Neural crest cell (in vitro differentiated cells): ENCODE data around the gene DBX1. TPM values are rescaled to one million over a fixed set of nuclear protein-coding genes. Genes with fewer than 3 reads are reported as not detected.

Source experiments
- DNase-seq: peaks from one replicate; pipeline ENCODE4 v3.0.0; 2021; ENCODE audit warnings: low read depth, mixed read lengths, low spot score
- H3K27ac Mint-ChIP-seq: one replicate; pipeline ENCODE4 v1.8.0; 2021; ENCODE audit warnings: mild to moderate bottlenecking, mixed read lengths; ENCODE audit not compliant: unreplicated experiment
- H3K27me3 Mint-ChIP-seq: 2 replicates; pipeline ENCODE4 v1.8.0; 2021; ENCODE audit warnings: low read depth, mild to moderate bottlenecking, mixed read lengths
- H3K36me3 Mint-ChIP-seq: 2 replicates; pipeline ENCODE4 v1.8.0; 2021; ENCODE audit warnings: low read depth, mild to moderate bottlenecking, mixed read lengths
- H3K4me1 Mint-ChIP-seq: 2 replicates; pipeline ENCODE4 v1.8.0; 2021; ENCODE audit warnings: mixed read lengths
- H3K4me3 Mint-ChIP-seq: one replicate; pipeline ENCODE4 v1.8.0; 2021; ENCODE audit warnings: mild to moderate bottlenecking, mixed read lengths
- H3K9me3 Mint-ChIP-seq: 2 replicates; pipeline ENCODE4 v1.8.0; 2021; ENCODE audit warnings: mixed read lengths
- long read RNA-seq: library from polyadenylated mRNA; unstranded; transcript quantifications from one replicate; pipeline ENCODE4 v2.0.0, GENCODE V29; 2020
- total RNA-seq: library from RNA; stranded (reverse); gene quantifications from 2 replicates; pipeline ENCODE4 v1.2.1, GENCODE V29; 2021
- TF ChIP-seq, protein P1 (sequence below): fragments of 200-600 bp; sonication (generic); conservative IDR thresholded peaks from 2 replicates; pipeline ENCODE4 v1.5.0; 2021; ENCODE audit warnings: antibody characterized with exemption, mild to moderate bottlenecking

Gene DBX1, protein sequence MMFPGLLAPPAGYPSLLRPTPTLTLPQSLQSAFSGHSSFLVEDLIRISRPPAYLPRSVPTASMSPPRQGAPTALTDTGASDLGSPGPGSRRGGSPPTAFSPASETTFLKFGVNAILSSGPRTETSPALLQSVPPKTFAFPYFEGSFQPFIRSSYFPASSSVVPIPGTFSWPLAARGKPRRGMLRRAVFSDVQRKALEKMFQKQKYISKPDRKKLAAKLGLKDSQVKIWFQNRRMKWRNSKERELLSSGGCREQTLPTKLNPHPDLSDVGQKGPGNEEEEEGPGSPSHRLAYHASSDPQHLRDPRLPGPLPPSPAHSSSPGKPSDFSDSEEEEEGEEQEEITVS
- 26.3 and 29.6 TPM in 2 replicates for total RNA-seq
- long read RNA-seq: 0 reads

DNA sequence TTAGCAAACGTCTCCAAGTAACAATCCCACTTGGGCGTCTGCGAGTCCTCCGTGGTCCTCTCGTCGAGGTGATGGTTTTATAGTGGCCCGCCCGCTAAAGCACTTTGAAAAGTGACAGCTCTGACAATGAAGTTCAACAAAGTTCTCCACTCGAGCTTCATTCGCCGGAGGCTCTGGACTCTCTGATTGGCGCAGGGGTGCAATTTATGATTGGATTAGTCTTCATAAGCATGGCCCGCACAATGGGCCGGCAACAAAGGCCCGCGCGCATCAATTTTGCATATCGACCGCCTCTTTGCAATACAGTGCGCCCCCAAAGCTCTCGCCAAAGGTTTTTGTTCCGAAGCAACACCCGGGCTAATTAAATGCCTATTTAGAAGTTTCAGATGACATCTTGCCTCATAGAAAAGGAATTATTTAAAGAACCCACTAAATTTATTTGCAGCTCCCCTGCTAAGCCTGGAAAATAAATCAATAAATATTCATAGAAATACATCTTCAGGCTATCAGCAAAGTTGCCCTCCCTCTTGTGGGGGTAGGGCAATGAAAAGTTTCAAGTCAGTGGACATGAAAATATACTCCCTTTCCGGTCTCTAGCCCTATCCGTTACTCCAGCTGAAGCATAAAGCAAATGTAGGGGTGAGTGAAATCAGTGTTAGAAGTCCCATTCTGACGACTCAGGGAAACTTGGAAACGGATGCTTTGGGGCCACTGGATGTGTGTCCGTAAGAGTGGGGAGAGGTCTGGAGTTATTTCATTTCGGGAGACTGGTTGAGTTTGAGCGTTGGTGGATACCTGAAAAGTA lies at the start of gene DBX1:
Gene DBX1 (minus strand): TSS at position 51 of the 805 bp plus-strand sequence. CDS start 151 bp downstream, outside the sequence.
- peaks cover 99% of the 10 kb centered on the region for H3K27me3 Mint-ChIP-seq
- H3K4me3 Mint-ChIP-seq: peak within 1 kb of the TSS; percentile 92
- no peak for DNase-seq
- TF ChIP-seq, protein P1, sequence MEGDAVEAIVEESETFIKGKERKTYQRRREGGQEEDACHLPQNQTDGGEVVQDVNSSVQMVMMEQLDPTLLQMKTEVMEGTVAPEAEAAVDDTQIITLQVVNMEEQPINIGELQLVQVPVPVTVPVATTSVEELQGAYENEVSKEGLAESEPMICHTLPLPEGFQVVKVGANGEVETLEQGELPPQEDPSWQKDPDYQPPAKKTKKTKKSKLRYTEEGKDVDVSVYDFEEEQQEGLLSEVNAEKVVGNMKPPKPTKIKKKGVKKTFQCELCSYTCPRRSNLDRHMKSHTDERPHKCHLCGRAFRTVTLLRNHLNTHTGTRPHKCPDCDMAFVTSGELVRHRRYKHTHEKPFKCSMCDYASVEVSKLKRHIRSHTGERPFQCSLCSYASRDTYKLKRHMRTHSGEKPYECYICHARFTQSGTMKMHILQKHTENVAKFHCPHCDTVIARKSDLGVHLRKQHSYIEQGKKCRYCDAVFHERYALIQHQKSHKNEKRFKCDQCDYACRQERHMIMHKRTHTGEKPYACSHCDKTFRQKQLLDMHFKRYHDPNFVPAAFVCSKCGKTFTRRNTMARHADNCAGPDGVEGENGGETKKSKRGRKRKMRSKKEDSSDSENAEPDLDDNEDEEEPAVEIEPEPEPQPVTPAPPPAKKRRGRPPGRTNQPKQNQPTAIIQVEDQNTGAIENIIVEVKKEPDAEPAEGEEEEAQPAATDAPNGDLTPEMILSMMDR: no peak
- peaks cover 7% of the 10 kb centered on the region for H3K36me3 Mint-ChIP-seq
- H3K27ac Mint-ChIP-seq: no peak within 1 kb of the TSS
- H3K4me1 Mint-ChIP-seq: peaks cover 65% of the 10 kb centered on the region
- no peaks in the 10 kb centered on the region for H3K9me3 Mint-ChIP-seq

DNA sequence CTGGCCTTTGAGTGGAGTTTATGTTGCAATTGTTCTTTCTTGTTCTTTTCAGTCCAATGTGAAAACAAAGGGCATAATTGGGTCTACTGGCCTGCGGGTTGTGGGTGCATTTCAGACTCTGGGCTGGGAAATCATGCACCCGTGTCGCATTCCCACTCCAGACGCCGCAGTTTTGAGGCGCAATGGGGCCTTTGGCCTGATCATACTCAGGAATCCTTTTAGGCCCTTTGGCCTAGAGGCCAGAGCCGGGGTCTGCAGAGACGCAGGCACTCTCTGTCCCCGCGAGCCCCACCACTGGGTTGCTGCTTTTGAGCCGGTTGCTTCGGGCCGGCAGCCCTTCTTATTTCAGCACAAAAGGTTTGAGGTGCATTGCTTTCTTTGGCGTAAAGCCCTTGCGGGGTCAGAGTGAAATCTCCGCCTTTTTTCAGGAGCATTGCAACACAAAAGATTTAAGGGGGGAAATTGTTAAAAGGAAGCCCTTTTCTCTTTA lies 48.4 kb upstream of the DBX1 start:
- TF ChIP-seq, protein P1: no peak
- peak; percentile 25 for DNase-seq
- peaks cover 4% of the 10 kb centered on the region for H3K36me3 Mint-ChIP-seq
- H3K4me1 Mint-ChIP-seq: peaks cover 32% of the 10 kb centered on the region
- H3K27ac Mint-ChIP-seq: no peak overlapping the region
- peaks cover 65% of the 10 kb centered on the region for H3K27me3 Mint-ChIP-seq
- peak overlapping the region; percentile 54 for H3K4me3 Mint-ChIP-seq
- H3K9me3 Mint-ChIP-seq: no peaks in the 10 kb centered on the region

DNA sequence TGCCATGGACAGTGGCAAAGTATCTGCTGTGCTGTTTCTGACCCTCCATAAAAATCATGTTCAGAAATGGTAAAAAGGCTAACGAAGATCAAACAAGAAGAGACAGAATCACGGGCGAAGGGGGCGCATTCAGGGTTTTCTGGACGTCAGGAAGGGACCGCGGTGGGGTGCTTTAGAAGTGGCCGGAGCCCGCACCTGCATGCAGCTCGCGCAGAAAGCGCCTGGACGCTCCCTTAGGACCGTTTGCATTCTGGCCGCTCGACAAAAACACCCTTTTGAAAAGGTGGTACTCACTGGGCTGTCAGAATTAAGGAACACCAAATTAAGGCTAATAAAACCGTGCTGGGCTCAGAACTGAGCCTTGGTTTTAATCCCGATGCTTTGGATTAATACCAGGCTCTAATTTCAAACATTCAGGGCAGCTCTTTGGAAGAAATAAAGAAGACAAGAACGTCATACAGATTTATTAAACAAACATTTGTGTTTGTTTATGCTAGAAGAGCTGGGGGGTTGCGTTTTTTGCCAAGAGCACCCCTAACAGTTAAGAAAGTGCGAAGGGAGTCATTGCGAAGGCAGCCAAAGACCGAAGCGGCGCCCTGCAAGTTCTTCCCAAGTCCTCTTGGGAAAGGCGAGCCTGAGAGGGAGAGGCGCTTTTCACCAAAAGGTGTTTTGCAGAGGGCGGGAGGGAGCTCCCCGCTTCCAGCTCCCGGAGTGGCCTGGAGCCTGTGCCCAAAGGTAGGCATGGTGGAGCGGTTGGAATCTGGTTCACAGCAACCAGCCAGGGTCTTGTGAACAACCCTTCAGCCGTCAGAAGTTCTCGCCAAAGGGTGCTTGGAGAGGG lies 47.7 kb upstream of the DBX1 start:
- DNase-seq: no peak

DNA sequence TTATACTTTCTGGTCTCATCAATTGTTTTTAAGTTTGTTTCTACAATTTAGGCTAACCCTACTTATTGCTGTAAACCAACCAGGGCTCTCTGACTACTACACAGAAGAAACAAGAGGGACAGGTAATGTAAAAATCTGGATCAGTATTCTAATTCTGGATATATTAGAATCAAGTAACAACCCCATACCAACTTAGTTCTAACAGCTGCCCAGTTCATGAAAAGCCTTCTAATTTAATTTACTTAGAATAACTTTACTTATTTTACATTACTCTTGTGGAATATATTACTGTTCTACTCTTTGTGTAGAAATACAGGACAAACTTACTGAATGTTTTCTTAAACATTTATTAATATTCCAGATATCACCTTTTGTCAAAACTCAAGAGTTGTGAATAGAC lies 45.5 kb upstream of the DBX1 start:
- Mint-ChIP-seq H3K27me3 (peaks cover 70% of the 10 kb centered on the region), H3K4me1 (peaks cover 30% of the 10 kb centered on the region), H3K9me3 (no peaks in the 10 kb centered on the region), H3K27ac (no peak overlapping the region), H3K4me3 (no peak overlapping the region), H3K36me3 (peaks cover 3% of the 10 kb centered on the region)
- no peak for DNase-seq
- TF ChIP-seq, protein P1: no peak

More for the DNA sequence above, 47.7 kb upstream of the DBX1 start:
- Mint-ChIP-seq H3K27me3 (peaks cover 67% of the 10 kb centered on the region), H3K4me3 (no peak overlapping the region), H3K9me3 (no peaks in the 10 kb centered on the region), H3K4me1 (peaks cover 32% of the 10 kb centered on the region), H3K36me3 (peaks cover 4% of the 10 kb centered on the region), H3K27ac (no peak overlapping the region)
- TF ChIP-seq, protein P1: no peak

DNA sequence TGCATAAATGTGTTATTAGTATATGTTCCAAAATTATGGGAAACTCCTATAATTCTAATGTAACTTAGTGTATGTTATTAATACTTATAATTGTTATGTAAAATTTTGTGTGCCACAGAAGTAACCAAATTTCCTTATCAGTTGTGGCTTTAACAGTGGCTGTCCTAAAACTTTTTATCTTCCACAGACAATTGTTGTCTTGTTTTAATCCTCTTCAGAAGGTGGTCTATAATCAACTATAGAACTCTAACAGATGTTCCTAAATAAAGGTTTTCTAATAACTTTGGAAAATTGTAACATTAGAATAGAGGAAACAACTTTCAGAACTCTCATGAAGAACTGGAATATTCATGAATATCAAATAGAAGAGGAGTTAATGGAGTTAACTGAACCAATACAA lies 44.4 kb upstream of the DBX1 start:
- Mint-ChIP-seq H3K9me3 (no peaks in the 10 kb centered on the region), H3K27ac (no peak overlapping the region), H3K27me3 (peaks cover 69% of the 10 kb centered on the region), H3K4me1 (peaks cover 26% of the 10 kb centered on the region), H3K36me3 (no peaks in the 10 kb centered on the region), H3K4me3 (no peak overlapping the region)
- DNase-seq: no peak
- TF ChIP-seq, protein P1: no peak
